Measurements from ENCODE around the gene RELA.
"Not testable (repeated sequence)": the region's sequence is repeated elsewhere in the genome, so short reads cannot be mapped to it uniquely, and the experiment has no call there.

Gene RELA

GRCh38 chr11:65643971-65644370 is 18.7 kb downstream of the RELA start:
- no peak for TF ChIP-seq CTCF (IDR thresholded peaks at IDR 0.05; ENCODE audit: control extremely low read depth, extremely low read depth, low read depth, missing control alignments)
- CTCF ChIA-PET = interaction anchor here (1.0 kb wide), 1 partner anchor 18 kb away, joined by 3 read pairs; no protein-coding TSS in a partner anchor
- POLR2A ChIA-PET = no interaction called here
- no peak for DNase-seq (ENCODE audit: extremely low spot score)

GRCh38 chr11:65642014-65642671 is 20.6 kb downstream of the RELA start:
- TF ChIP-seq CTCF (IDR thresholded peaks at IDR 0.05; ENCODE audit: control extremely low read depth, extremely low read depth, low read depth, missing control alignments) = no peak
- DNase-seq (ENCODE audit: extremely low spot score) = no peak
- ChIA-PET POLR2A (interaction anchor here (5.2 kb wide), 1 partner anchor 10 kb away, joined by 31 read pairs; no protein-coding TSS in a partner anchor), CTCF (interaction anchor here (1.2 to 5.7 kb wide), 3 partner anchors 11 to 102 kb away, joined by 4 to 54 read pairs (median 6); no protein-coding TSS in a partner anchor)

- DNase-seq (ENCODE audit: extremely low spot score) = no peak
- CTCF ChIA-PET = interaction anchor here (1.5 to 5.7 kb wide), 3 partner anchors 8 to 101 kb away, joined by 3 to 54 read pairs (median 6); no protein-coding TSS in a partner anchor
- POLR2A ChIA-PET = interaction anchor here (5.2 kb wide), 1 partner anchor 11 kb away, joined by 31 read pairs; no protein-coding TSS in a partner anchor
- no peak for TF ChIP-seq CTCF (IDR thresholded peaks at IDR 0.05; ENCODE audit: control extremely low read depth, extremely low read depth, low read depth, missing control alignments)
These were observed 21.3 kb downstream of the RELA start for GRCh38 chr11:65641297-65642013.

- ChIA-PET CTCF (interaction anchor here (1.0 to 5.7 kb wide), 4 partner anchors 8 to 249 kb away, joined by 3 to 54 read pairs (median 4); no protein-coding TSS in a partner anchor), POLR2A (interaction anchor here (5.2 kb wide), 1 partner anchor 12 kb away, joined by 31 read pairs; no protein-coding TSS in a partner anchor)
- DNase-seq (ENCODE audit: extremely low spot score) = no peak
- TF ChIP-seq CTCF (IDR thresholded peaks at IDR 0.05; ENCODE audit: control extremely low read depth, extremely low read depth, low read depth, missing control alignments) = no peak
These were observed 22.0 kb downstream of the RELA start for GRCh38 chr11:65640483-65641296.

GRCh38 chr11:65639623-65640482 is 22.9 kb downstream of the RELA start:
- TF ChIP-seq CTCF (IDR thresholded peaks at IDR 0.05; ENCODE audit: control extremely low read depth, extremely low read depth, low read depth, missing control alignments) = no peak
- CTCF ChIA-PET = interaction anchor here (1.0 to 5.7 kb wide), 10 partner anchors 9 to 250 kb away, joined by 3 to 54 read pairs (median 6); partner anchors contain the start of genes KAT5 and RELA
- POLR2A ChIA-PET = interaction anchor here (0.9 to 5.2 kb wide), 3 partner anchors 9 to 52 kb away, joined by 3 to 31 read pairs (median 3); no protein-coding TSS in a partner anchor
- DNase-seq (ENCODE audit: extremely low spot score) = peak; percentile 79

- CTCF ChIA-PET = interaction anchor here (1.0 to 5.7 kb wide), 11 partner anchors 11 to 250 kb away, joined by 3 to 54 read pairs (median 6); partner anchors contain the start of genes KAT5, MUS81 and RELA
- not testable (repeated sequence) for DNase-seq (ENCODE audit: extremely low spot score)
- POLR2A ChIA-PET = interaction anchor here (0.5 to 5.2 kb wide), 4 partner anchors 10 to 77 kb away, joined by 3 to 31 read pairs (median 4); no protein-coding TSS in a partner anchor
These were observed 23.5 kb downstream of the RELA start for GRCh38 chr11:65639228-65639597.
